Lower leg skin (tissue), 3 donors: ENCODE results near the gene FGF21.

Experiments used
- POLR2A ChIP-seq, 2 donors: fragments of 450-650 bp; IDR thresholded peaks; one replicate each; pipeline ENCODE4 v1.6.1; 2016 to 2017; ENCODE audit warnings: antibody characterized with exemption in 2 of 2, mild to moderate bottlenecking in 1 of 2, moderate library complexity in 1 of 2
- TF ChIP-seq, protein P1 (sequence below), 3 donors: fragments of 450-650 bp; IDR thresholded peaks; one replicate each; pipeline ENCODE4 v1.5.1; 2016; ENCODE audit warnings: antibody characterized with exemption in 3 of 3, mild to moderate bottlenecking in 3 of 3, moderate library complexity in 2 of 3

DNA sequence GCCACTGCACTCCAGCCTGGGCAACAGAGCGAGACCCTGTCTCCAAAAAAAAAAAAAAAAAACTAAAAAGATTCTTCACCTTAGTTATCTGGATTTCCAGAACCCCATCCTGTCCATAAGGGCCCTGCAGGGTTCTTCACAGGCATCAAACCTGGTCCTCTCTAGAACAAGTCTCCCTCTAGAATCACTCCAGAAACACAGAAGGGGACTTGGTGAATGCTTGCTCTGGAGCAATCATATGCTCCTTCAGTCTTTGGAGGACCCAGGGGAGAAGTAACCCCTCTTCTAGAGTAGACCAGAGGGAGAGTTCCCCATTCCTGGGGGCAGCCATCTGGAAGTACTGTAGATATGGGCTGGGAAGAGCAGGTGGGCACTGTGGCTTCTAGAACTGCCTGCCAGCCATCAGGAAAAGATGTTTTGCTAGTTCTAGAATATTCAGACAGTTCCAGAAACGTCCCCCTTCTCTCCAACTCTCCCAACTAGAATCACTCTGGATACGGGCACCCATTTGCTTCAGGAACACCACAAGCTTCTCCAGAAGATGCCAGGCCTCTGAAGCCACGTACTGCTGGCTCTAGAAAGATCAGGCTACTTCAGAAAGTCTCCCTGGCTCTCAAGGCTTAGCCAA is 5.6 kb upstream of the FGF21 start:
- TF ChIP-seq POLR2A (IDR thresholded peaks at IDR 0.05): no peak
- TF ChIP-seq, protein P1, sequence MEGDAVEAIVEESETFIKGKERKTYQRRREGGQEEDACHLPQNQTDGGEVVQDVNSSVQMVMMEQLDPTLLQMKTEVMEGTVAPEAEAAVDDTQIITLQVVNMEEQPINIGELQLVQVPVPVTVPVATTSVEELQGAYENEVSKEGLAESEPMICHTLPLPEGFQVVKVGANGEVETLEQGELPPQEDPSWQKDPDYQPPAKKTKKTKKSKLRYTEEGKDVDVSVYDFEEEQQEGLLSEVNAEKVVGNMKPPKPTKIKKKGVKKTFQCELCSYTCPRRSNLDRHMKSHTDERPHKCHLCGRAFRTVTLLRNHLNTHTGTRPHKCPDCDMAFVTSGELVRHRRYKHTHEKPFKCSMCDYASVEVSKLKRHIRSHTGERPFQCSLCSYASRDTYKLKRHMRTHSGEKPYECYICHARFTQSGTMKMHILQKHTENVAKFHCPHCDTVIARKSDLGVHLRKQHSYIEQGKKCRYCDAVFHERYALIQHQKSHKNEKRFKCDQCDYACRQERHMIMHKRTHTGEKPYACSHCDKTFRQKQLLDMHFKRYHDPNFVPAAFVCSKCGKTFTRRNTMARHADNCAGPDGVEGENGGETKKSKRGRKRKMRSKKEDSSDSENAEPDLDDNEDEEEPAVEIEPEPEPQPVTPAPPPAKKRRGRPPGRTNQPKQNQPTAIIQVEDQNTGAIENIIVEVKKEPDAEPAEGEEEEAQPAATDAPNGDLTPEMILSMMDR (IDR thresholded peaks at IDR 0.05): no peak
